Measurements from ENCODE around the gene GOLT1B.

GRCh38 chr12:21566907-21567394, 65.4 kb downstream of the GOLT1B start:
- TF ChIP-seq CTCF (conservative IDR thresholded peaks at IDR 0.05; ENCODE audit: low read depth, low read length) (no peak), EZH2 (IDR thresholded peaks at IDR 0.05; ENCODE audit: borderline replicate concordance, low read depth, low read length, poor library complexity, severe bottlenecking) (no peak)

Data from A673 (cell line).